OCI-LY3 (cell line): ENCODE measurements around the gene SRGAP2B.
"Not testable (repeated sequence)": the region's sequence is repeated elsewhere in the genome, so short reads cannot be mapped to it uniquely, and the experiment has no call there.

Experiments
- H2AFZ ChIP-seq: fragments of 200-600, 300-600 bp; shearing (Covaris generic); 2 replicates; pipeline ENCODE4 v1.6.0; 2014; ENCODE audit warnings: antibody characterized with exemption, low read depth, low read length
- H3K27ac ChIP-seq: fragments of 200-600, 300-600 bp; sonication (generic); 2 replicates; pipeline ENCODE4 v1.5.1; 2014; ENCODE audit warnings: mild to moderate bottlenecking, low read length, moderate library complexity, mixed read lengths
- H3K27me3 ChIP-seq: fragments of 200-600, 300-600 bp; sonication (generic); 2 replicates; pipeline ENCODE4 v1.6.1; 2014; ENCODE audit warnings: low read depth, low read length, mixed read lengths
- H3K36me3 ChIP-seq: fragments of 200-600, 300-600 bp; sonication (generic); replicated peaks from 2 replicates; pipeline ENCODE3; 2014; ENCODE audit warnings: low read depth, low read length, mixed read lengths
- H3K4me1 ChIP-seq: fragments of 300-600, 200-600 bp; sonication (generic); 2 replicates; pipeline ENCODE4 v1.6.1; 2014; ENCODE audit warnings: low read length, mixed read lengths
- H3K4me2 ChIP-seq: fragments of 200-600, 300-600 bp; sonication (generic); 2 replicates; pipeline ENCODE4 v1.6.1; 2014; ENCODE audit warnings: low read length, mixed read lengths
- H3K4me3 ChIP-seq: fragments of 300-600, 200-600 bp; sonication (generic); 2 replicates; pipeline ENCODE4 v1.5.1; 2014; ENCODE audit warnings: antibody characterized with exemption, mild to moderate bottlenecking, low read length, moderate library complexity
- H3K79me2 ChIP-seq: fragments of 300-600, 200-600 bp; shearing (Covaris generic); 2 replicates; pipeline ENCODE4 v1.6.1; 2014; ENCODE audit warnings: mild to moderate bottlenecking, low read length, mixed read lengths
- H3K9ac ChIP-seq: fragments of 300-600, 200-600 bp; shearing (Covaris generic); 2 replicates; pipeline ENCODE4 v1.6.0; 2014; ENCODE audit warnings: mild to moderate bottlenecking, low read length, moderate library complexity
- H3K9me3 ChIP-seq: fragments of 200-600, 300-600 bp; shearing (Covaris generic); 2 replicates; pipeline ENCODE4 v1.6.1; 2014; ENCODE audit warnings: low read length, mixed read lengths; ENCODE audit not compliant: insufficient read depth
- H4K20me1 ChIP-seq: fragments of 200-600, 300-600 bp; sonication (generic); 2 replicates; pipeline ENCODE4 v1.6.1; 2016; ENCODE audit warnings: low read length, mixed read lengths; ENCODE audit not compliant: insufficient read depth

The SRGAP2B gene

DNA sequence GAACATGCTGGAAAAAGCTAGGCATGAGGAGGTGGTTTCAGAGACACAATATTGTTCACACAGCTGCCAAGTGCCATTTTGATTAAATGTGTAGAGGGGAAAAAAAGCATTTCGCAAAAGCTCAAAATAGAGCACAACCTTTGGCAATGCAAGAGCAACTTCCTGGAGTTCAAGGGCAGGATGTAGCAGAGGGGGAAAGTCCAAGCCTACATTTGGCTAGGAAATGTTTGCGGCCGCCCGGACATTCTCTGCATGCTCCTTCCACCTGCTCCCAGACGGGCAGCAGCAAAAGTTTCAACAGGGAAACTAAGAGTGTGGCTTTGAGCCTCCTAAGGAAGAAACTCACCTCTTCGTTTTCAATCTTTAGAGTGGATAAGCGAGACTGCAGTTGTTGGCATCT lies 202.1 kb downstream of the SRGAP2B start:
- H3K27me3 ChIP-seq, H3K9ac ChIP-seq, H3K36me3 ChIP-seq, H3K4me1 ChIP-seq, H3K27ac ChIP-seq, H3K79me2 ChIP-seq, H3K9me3 ChIP-seq, H4K20me1 ChIP-seq, H3K4me3 ChIP-seq, H3K4me2 ChIP-seq, H2AFZ ChIP-seq: not testable (repeated sequence)

DNA sequence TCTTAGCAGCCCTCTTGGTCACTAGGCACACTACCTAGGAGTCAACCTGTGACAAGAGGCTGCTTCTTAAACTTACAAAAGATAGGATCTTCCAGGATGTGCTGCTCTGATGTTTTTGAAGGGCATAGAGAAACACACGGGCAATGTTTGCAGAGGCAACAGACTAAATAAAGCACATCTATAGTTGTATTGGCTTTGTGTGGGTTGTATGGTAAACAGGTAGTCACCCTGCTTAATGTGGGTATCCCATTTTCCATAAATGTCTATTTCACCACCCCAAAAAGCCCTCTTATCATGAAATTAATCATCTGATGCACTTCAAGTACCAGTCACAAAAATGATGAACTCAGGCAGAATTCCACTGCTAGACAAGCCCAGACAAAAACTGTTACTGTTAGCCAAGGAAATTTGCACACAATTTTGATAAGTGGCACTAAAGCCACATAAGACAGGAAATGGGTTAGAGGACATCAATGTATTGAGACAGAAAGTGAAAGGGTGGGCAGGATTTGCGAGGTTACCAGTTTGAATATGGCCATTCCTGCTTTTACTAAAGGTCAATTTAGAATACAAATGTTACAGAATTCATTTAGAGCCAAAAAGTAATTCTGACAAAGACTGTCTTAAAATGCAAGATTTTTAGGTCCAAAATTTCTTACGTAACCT lies 205.5 kb downstream of the SRGAP2B start:
- not testable (repeated sequence) for H4K20me1 ChIP-seq, H3K27ac ChIP-seq, H3K4me1 ChIP-seq, H3K27me3 ChIP-seq, H3K4me3 ChIP-seq, H3K9ac ChIP-seq, H3K9me3 ChIP-seq, H3K4me2 ChIP-seq, H2AFZ ChIP-seq, H3K36me3 ChIP-seq, H3K79me2 ChIP-seq

DNA sequence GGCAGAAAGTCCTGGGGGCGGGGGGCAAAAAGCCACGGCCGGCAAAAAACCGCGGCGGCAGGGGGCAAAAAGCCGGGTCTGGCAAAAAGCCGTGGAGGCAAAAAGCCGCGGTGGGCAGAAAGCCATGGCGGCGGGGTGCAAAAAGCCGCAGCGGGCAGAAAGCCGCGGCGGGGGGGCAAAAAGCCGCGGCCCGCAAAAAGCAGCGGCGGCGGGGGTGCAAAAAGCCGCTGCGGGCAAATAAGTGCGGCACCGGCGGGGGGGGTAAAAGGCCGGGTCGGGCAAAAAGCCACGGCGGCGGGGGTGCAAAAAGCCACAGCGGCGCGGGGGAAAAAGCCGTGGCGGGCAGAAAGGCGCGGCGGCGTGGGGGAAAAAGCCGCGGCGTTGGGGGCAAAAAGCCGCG lies 212.1 kb downstream of the SRGAP2B start:
- Histone ChIP-seq H3K4me2 (peak overlapping the region; percentile 64), H3K9ac (peak overlapping the region; percentile 67), H3K4me3 (peak overlapping the region; percentile 87), H2AFZ (peak overlapping the region; percentile 60; the same call in 1 of the 2 replicates)
- not testable (repeated sequence) for H3K27me3 ChIP-seq, H3K27ac ChIP-seq, H3K4me1 ChIP-seq, H3K79me2 ChIP-seq, H4K20me1 ChIP-seq, H3K9me3 ChIP-seq, H3K36me3 ChIP-seq

DNA sequence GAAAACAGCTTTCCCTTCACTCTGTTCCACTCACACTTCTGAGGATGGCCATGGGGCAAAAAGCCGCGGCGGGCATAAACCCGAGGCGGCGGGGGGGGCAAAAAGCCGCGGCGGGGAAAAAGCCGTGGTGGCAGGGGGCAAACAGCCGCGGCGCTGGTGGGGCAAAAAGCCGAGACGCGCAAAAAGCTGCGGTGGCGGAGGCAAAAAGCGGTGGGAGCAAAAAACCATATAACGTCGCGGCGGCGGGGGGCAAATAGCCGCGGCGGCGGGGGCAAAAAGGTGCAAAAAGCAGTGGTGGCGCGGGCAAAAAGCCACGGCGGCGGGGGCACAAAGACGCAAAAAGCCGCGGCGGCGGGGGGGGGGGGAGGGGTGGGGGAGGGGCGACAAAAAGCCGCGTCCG lies 212.8 kb downstream of the SRGAP2B start:
- H3K4me2 ChIP-seq, H3K4me1 ChIP-seq, H2AFZ ChIP-seq, H3K9me3 ChIP-seq, H3K27me3 ChIP-seq, H3K27ac ChIP-seq, H3K36me3 ChIP-seq, H3K9ac ChIP-seq, H4K20me1 ChIP-seq, H3K79me2 ChIP-seq: not testable (repeated sequence)
- peak overlapping the region; percentile 65 for H3K4me3 ChIP-seq

DNA sequence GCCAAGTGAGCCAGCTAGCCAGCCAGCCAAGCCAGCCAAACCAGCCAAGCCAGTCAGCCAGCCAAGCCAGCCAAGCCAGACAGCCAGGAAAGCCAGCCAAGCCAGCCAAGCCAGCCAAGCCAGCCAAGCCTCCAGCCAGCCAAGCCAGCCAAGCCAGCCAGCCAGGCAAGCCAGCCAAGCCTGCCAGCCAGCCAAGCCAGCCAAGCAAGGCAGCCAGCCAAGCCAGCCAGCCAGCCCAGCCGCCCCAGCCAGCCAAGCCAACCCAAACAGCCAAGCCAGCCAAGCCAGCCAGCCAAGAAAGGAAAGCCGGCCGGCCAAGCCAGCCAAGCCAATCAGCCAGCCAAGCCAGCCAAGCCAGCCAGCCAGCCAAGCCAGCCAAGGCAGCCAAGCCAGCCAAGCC lies 236.5 kb downstream of the SRGAP2B start:
- not testable (repeated sequence) for H3K79me2 ChIP-seq, H3K9ac ChIP-seq, H3K4me2 ChIP-seq, H2AFZ ChIP-seq, H3K27me3 ChIP-seq, H3K36me3 ChIP-seq, H3K9me3 ChIP-seq, H3K4me3 ChIP-seq, H4K20me1 ChIP-seq, H3K4me1 ChIP-seq, H3K27ac ChIP-seq
